BJ (cell line): ENCODE data around the gene NDUFB3. TPM values are rescaled to one million over a fixed set of nuclear protein-coding genes. Genes with fewer than 3 reads are reported as not detected.

Source experiments
- CTCF ChIA-PET: fragments of 350-600 bp; formaldehyde crosslinking; extraction: SDS; loops from one replicate; lab custom pipeline; 2021; ENCODE audit warnings: antibody characterized with exemption, inconsistent platforms; lab: Yijun Ruan, JAX
- POLR2A ChIA-PET: fragments of 300-600 bp; sonication (Branson Sonifier 250); formaldehyde crosslinking; extraction: SDS; loops from one replicate; lab custom pipeline; 2021; ENCODE audit warnings: antibody characterized with exemption; lab: Charles Lee
- DNase-seq: peaks from one replicate; pipeline ENCODE4 v3.0.0-alpha.2; 2011; ENCODE audit warnings: low read depth
- H3K27me3 ChIP-seq: 2 replicates; pipeline ENCODE4 v1.6.0; 2011; ENCODE audit warnings: low read length; ENCODE audit not compliant: control insufficient read depth, insufficient read depth
- H3K36me3 ChIP-seq: 2 replicates; pipeline ENCODE4 v1.5.1; 2011; ENCODE audit warnings: low read length; ENCODE audit not compliant: control insufficient read depth, insufficient read depth
- H3K4me3 ChIP-seq: 2 replicates; pipeline ENCODE4 v1.5.1; 2011; ENCODE audit warnings: low read depth, mild to moderate bottlenecking, control low read depth, low read length
- polyA plus RNA-seq: library from polyadenylated mRNA; depleted of rRNA; stranded (reverse); fragments of >200 nt; gene quantifications from 2 replicates; pipeline ENCODE4 v1.2.3, GENCODE V29; 2011
- TF ChIP-seq, protein P1 (sequence below): IDR thresholded peaks from 2 replicates; pipeline ENCODE4 v1.5.1; 2011; ENCODE audit warnings: low read depth, mild to moderate bottlenecking, control low read depth, inconsistent platforms, low read length, moderate library complexity; ENCODE audit not compliant: insufficient read depth

NDUFB3 gene
- polyA plus RNA-seq, 1 experiment, result 25.2 TPM

DNA sequence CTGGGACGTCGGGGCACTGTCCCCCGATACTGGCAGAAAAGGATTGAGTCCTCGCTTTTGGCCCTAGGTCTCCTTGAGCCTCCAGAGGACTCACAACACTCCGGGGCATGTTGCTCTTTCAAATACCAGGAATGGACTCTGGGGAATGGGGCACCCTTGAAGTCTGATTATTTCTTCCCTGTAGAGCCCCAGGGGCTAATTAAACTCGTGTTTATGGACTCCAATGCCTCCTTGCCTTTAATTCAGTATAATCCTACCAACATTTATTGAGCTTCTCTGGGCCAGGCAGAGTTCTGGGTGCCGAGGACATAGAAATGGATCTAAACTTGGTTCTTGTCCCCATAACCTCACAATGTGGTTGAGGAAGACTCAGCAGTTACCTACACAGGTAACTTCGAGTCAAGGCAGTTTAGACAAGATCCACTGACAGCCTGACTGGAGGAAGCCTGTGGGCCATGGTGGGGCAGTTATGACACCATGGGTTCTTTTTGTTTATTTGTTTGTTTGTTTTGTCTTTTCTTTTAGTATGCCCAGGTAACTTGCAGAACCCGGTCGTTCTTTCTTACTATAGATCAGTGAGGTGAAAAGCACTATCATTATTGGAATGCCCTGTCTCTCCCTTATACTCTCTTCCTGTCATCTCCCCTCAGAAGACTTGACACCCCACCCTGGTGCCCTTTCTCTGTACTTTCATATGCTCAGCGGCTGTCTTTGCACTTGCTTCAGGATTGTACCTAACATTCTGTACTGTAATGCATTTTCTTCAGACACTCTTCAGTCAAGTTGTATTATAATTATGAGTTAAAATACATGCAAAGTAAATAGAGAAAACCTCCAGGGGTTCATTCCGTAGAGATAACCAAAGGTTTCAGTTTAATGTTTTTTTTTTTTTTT lies 47.4 kb downstream of the NDUFB3 start:
- POLR2A ChIA-PET, result interaction anchor here (0.6 kb wide), 1 partner anchor 230 kb away, joined by 4 read pairs; the partner anchor contains the start of genes NIF3L1 and PPIL3

DNA sequence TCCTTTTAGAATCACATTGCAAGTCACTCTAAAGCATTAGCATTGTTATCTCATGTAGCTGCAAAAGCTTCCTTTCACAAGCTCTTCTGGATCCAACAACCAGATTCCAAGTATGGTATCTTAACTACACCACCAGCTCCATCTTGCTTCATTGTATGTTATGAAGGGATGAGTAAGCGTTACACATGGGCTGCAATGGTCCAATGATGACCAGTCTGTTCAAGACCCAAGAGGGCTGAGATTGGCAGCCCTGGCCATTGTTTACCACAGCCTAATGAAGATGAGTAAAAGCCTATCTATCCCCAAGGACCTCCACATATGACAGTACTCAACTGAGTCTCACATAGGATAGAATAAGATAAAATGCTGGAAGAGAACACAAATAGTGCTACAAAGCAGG lies 50.5 kb downstream of the NDUFB3 start:
- Histone ChIP-seq H3K27me3 (no peaks in the 10 kb centered on the region), H3K4me3 (no peak overlapping the region), H3K36me3 (no peaks in the 10 kb centered on the region)
- TF ChIP-seq, protein P1, sequence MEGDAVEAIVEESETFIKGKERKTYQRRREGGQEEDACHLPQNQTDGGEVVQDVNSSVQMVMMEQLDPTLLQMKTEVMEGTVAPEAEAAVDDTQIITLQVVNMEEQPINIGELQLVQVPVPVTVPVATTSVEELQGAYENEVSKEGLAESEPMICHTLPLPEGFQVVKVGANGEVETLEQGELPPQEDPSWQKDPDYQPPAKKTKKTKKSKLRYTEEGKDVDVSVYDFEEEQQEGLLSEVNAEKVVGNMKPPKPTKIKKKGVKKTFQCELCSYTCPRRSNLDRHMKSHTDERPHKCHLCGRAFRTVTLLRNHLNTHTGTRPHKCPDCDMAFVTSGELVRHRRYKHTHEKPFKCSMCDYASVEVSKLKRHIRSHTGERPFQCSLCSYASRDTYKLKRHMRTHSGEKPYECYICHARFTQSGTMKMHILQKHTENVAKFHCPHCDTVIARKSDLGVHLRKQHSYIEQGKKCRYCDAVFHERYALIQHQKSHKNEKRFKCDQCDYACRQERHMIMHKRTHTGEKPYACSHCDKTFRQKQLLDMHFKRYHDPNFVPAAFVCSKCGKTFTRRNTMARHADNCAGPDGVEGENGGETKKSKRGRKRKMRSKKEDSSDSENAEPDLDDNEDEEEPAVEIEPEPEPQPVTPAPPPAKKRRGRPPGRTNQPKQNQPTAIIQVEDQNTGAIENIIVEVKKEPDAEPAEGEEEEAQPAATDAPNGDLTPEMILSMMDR, result no peak
- CTCF ChIA-PET, result interaction anchor here (1.1 to 2.2 kb wide), 3 partner anchors 36 to 55 kb away, joined by 3 to 9 read pairs (median 4); no protein-coding TSS in a partner anchor
- DNase-seq, result no peak
- POLR2A ChIA-PET, result no interaction called here

More for the DNA sequence above, 47.4 kb downstream of the NDUFB3 start:
- Histone ChIP-seq H3K27me3 (no peaks in the 10 kb centered on the region), H3K36me3 (no peaks in the 10 kb centered on the region), H3K4me3 (peak overlapping the region; percentile 70)
- TF ChIP-seq, protein P1, result no peak
- CTCF ChIA-PET, result interaction anchor here (0.6 to 4.2 kb wide), 8 partner anchors 10 to 342 kb away, joined by 3 to 31 read pairs (median 4); no protein-coding TSS in a partner anchor
- DNase-seq, result no peak

DNA sequence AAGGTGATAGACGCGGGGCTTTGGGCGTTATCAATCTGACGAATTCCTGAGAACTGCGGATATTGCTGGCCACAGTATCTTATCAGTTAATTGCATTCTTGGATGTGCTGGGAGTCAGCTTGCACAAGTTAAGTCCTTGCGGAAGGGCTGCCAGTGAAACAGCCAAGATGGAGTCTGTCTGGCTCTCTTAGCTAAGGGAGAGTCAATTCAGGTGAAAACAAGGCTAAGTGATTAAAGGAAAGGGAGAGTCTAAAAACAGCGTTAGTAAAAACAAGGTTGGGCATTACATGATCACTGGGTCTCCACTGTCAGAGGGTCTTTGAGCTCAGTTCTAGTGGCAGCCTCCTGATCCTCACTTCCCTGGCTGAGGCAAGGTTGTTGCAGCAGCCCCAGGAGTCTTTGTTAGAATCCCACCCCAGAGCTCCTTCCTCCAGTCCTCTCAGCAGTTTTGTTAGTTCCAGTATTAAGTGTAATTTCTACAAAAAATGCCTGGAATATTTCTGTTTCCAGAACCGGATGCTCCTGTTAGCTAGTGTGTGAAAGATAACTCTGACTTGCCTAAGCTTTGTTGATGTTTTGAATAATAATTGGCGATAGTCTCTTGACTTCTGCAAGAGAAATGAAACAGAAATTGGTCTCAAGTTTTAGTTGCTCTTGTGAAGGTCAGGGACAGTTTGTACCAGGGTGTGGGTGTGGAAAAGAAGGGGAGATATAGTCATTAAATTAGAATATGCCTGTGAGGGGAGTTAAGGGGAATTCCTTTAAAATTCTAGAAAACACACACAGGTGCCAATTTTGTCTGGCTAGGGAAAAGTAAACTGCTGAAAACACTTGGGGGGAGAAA lies 54.7 kb downstream of the NDUFB3 start:
- Histone ChIP-seq H3K4me3 (no peak overlapping the region), H3K27me3 (no peaks in the 10 kb centered on the region), H3K36me3 (no peaks in the 10 kb centered on the region)
- CTCF ChIA-PET, result interaction anchor here (1.1 to 1.5 kb wide), 3 partner anchors 24 to 225 kb away, joined by 3 to 4 read pairs (median 3); no protein-coding TSS in a partner anchor
- DNase-seq, result no peak
- TF ChIP-seq, protein P1, result no peak
- POLR2A ChIA-PET, result interaction anchor here (0.6 kb wide), 1 partner anchor 326 kb away, joined by 3 read pairs; no protein-coding TSS in a partner anchor

DNA sequence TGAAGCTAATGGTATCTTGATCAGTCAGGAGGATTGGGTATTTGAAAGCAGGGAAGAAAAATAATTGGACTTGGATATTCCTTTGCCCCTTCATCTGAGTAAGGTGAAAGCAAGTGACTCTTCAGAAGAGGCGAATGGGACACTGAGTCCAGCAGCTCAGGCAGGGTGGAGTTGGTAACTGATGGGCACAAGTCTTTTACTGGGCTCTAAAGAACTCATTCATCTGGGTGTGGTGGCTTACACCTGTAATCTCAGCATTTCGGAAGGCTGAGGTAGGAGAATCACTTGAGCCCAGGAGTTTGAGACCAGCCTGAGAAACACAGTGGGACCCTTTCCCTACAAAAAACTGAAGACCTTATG lies 55.3 kb downstream of the NDUFB3 start:
- POLR2A ChIA-PET, result interaction anchor here (0.6 kb wide), 1 partner anchor 10 kb away, joined by 3 read pairs; no protein-coding TSS in a partner anchor
- H3K4me3 ChIP-seq, result no peak overlapping the region

More for the DNA sequence above, 55.3 kb downstream of the NDUFB3 start:
- TF ChIP-seq, protein P1, result no peak
- Histone ChIP-seq H3K27me3 (no peaks in the 10 kb centered on the region), H3K36me3 (no peaks in the 10 kb centered on the region)
- CTCF ChIA-PET, result interaction anchor here (1.1 to 1.2 kb wide), 2 partner anchors 24 to 226 kb away, joined by 3 to 4 read pairs; no protein-coding TSS in a partner anchor
- no peak for DNase-seq
